HCT116 (cell line): ENCODE data around the gene SPEM1. TPM values are rescaled to one million over a fixed set of nuclear protein-coding genes. Genes with fewer than 3 reads are reported as not detected.

ENCODE experiments used
- ATAC-seq: fragments of 200-7000 bp; cut with Tn5 transposase; 2 replicates; pipeline ENCODE4 v1.9.1; 2020; ENCODE audit warnings: mild to moderate bottlenecking, moderate library complexity
- BruUV-seq: library from RNA; stranded (reverse); fragments of 400-500 nt; replicated peaks from 2 replicates; lab custom pipeline; 2021; lab: Mats Ljungman, UMichigan
- CTCF ChIA-PET: fragments of 300-600 bp; sonication (Branson Sonifier 250); formaldehyde crosslinking; loops from one replicate; lab custom pipeline; 2021; ENCODE audit warnings: antibody characterized with exemption; lab: Charles Lee
- POLR2A ChIA-PET: fragments of 300-600, 350-600 bp; sonication (Branson Sonifier 250); formaldehyde crosslinking; loops from one replicate; lab custom pipeline; 2021; ENCODE audit warnings: antibody characterized with exemption; lab: Charles Lee
- RAD21 ChIA-PET, 2 experiments: fragments of 300-600 bp; sonication (Branson Sonifier 250); formaldehyde crosslinking; loops; one replicate each; lab custom pipeline; 2023; ENCODE audit warnings: low total read pairs in 2 of 2; ENCODE audit not compliant: uncharacterized antibody in 2 of 2, unreplicated experiment in 2 of 2, low non-redundant PET in 1 of 2; lab: Charles Lee
- DNase-seq: peaks from one replicate; pipeline ENCODE4 v3.0.0-alpha.2; 2010; ENCODE audit warnings: low read depth, low spot score
- H2AFZ ChIP-seq: fragments of 200-600 bp; shearing (Covaris generic), sonication (generic); 2 replicates; pipeline ENCODE4 v1.6.1; 2017; ENCODE audit warnings: low read depth, mixed run types, mixed read lengths, antibody characterized with exemption, low read length; ENCODE audit not compliant: poor library complexity, severe bottlenecking
- H3K27ac ChIP-seq: 2 replicates; pipeline ENCODE4 v1.5.1; 2012; ENCODE audit warnings: low read depth, low read length
- H3K27me3 ChIP-seq: fragments of 200-600 bp; sonication (generic); 2 replicates; pipeline ENCODE4 v1.6.1; 2016; ENCODE audit warnings: mixed run types, low read length, mixed read lengths; ENCODE audit not compliant: insufficient read depth
- H3K36me3 ChIP-seq, 2 experiments: fragments of 200-500 bp in 1 of 2; fragments of 200-600 bp in 1 of 2; sonication (Bioruptor generic) in 1 of 2; sonication (generic) in 1 of 2; 2 replicates each; pipeline versions ENCODE4 v1.5.1 to v1.6.1; 2014 to 2016; ENCODE audit warnings: low read length in 2 of 2, inconsistent platforms in 1 of 2, mixed read lengths in 1 of 2, mixed run types in 1 of 2; ENCODE audit not compliant: insufficient read depth in 2 of 2, control insufficient read depth in 1 of 2
- H3K4me1 ChIP-seq, 2 experiments: fragments of 200-600 bp in 1 of 2; sonication (generic) in 1 of 2; 2 replicates each; pipeline versions ENCODE4 v1.5.1 to v1.6.1; 2012 to 2017; ENCODE audit warnings: low read length in 2 of 2, inconsistent platforms in 1 of 2, mild to moderate bottlenecking in 1 of 2, mixed read lengths in 1 of 2, mixed run types in 1 of 2, moderate library complexity in 1 of 2; ENCODE audit not compliant: insufficient read depth in 2 of 2, control insufficient read depth in 1 of 2
- H3K4me2 ChIP-seq: fragments of 200-600 bp; sonication (generic); 2 replicates; pipeline ENCODE4 v1.6.1; 2017; ENCODE audit warnings: mixed run types, low read length, mixed read lengths
- H3K4me3 ChIP-seq, 2 experiments: fragments of 200-600 bp in 1 of 2; sonication (generic) in 1 of 2; replicated peaks in 1 of 2; 2 replicates each; pipeline ENCODE4 v1.5.1; 2011 to 2016; ENCODE audit warnings: low read length in 2 of 2, control low read depth in 1 of 2, low read depth in 1 of 2, mild to moderate bottlenecking in 1 of 2, mixed read lengths in 1 of 2, mixed run types in 1 of 2
- H3K79me2 ChIP-seq: fragments of 200-600 bp; sonication (generic); 2 replicates; pipeline ENCODE4 v1.6.1; 2017; ENCODE audit warnings: mild to moderate bottlenecking, mixed run types, low read length, moderate library complexity, mixed read lengths; ENCODE audit not compliant: insufficient read depth
- H3K9ac ChIP-seq: fragments of 200-600 bp; sonication (generic); 2 replicates; pipeline ENCODE4 v1.6.1; 2016; ENCODE audit warnings: low read length, mixed read lengths
- H3K9me2 ChIP-seq: fragments of 200-600 bp; sonication (generic), shearing (Covaris generic); 2 replicates; pipeline ENCODE4 v1.6.1; 2017; ENCODE audit warnings: mixed run types, mild to moderate bottlenecking, moderate library complexity; ENCODE audit not compliant: insufficient read depth
- H3K9me3 ChIP-seq, 2 experiments: fragments of 200-500 bp in 1 of 2; fragments of 200-600 bp in 1 of 2; sonication (Bioruptor generic) in 1 of 2; sonication (generic) in 1 of 2; 2 replicates each; pipeline ENCODE4 v1.6.1; 2014 to 2017; ENCODE audit warnings: low read length in 2 of 2, mixed read lengths in 2 of 2, inconsistent platforms in 1 of 2, low read depth in 1 of 2, mild to moderate bottlenecking in 1 of 2, mixed run types in 1 of 2, moderate library complexity in 1 of 2; ENCODE audit not compliant: control insufficient read depth in 1 of 2, insufficient read depth in 1 of 2
- H4K20me1 ChIP-seq: fragments of 200-600 bp; sonication (generic), shearing (Covaris generic); 2 replicates; pipeline ENCODE4 v1.6.1; 2017; ENCODE audit warnings: mixed run types, mild to moderate bottlenecking, moderate library complexity; ENCODE audit not compliant: insufficient read depth
- EGR1 ChIP-seq: IDR thresholded peaks from 2 replicates; pipeline ENCODE4 v1.6.1; 2012; ENCODE audit warnings: low read depth
- POLR2AphosphoS5 ChIP-seq: IDR thresholded peaks from 2 replicates; pipeline ENCODE4 v1.6.1; 2011; ENCODE audit warnings: mild to moderate bottlenecking, low read depth, low read length, moderate library complexity
- RAD21 ChIP-seq: IDR thresholded peaks from 2 replicates; pipeline ENCODE4 v1.6.1; 2012; ENCODE audit warnings: low read depth, mild to moderate bottlenecking
- intact Hi-C: fragments of 100-400 bp; cut with micrococcal nuclease; formaldehyde crosslinking; loops from 2 replicates; pipeline ENCODE4 v1.10.0; 2022
- total RNA-seq: library from RNA; stranded (reverse); gene quantifications from one replicate; pipeline ENCODE4 v1.2.1, GENCODE V29; 2021; ENCODE audit not compliant: unreplicated experiment

The SPEM1 gene
- total RNA-seq, 1 experiment from 2014 or later: 0.32 TPM

DNA sequence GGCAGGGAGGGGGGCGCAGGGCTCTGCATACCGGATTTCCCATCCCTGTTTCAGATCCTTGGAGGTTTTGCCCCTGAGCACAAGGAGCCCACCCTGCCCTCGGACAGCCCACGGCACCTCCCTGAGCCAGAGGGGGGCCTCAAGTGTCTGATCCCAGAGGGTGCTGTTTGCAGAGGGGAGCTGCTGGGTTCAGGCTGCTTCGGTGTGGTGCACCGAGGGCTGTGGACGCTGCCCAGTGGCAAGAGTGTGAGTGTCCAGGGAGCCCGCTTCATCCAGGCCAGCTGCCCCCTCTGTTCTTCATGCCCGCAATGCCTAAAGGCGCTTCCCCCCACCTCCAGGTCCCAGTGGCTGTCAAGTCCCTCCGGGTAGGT lies 36.8 kb upstream of the SPEM1 start:
- H2AFZ ChIP-seq: no peak overlapping the region
- DNase-seq (no peak), ATAC-seq (no peak)
- ChIA-PET RAD21 (no interaction called here), POLR2A (interaction anchor here (1.4 kb wide), 1 partner anchor 52 kb away, joined by 4 read pairs; the partner anchor contains the start of gene TMEM102), CTCF (no interaction called here)
- peaks cover 8 to 26% of the 10 kb centered on the region in 2 experiments; a peak in 3 of 4 replicates for H3K4me1 ChIP-seq
- no peak overlapping the region for H3K4me2 ChIP-seq
- no peak for TF ChIP-seq EGR1
- 0 out of 2 replicates have a peak, but pooled peaks have one; percentile 8 for TF ChIP-seq POLR2AphosphoS5
- 0 out of 4 replicates have a peak, but pooled peaks cover 0 to 7% of the 10 kb centered on the region in 2 experiments for H3K9me3 ChIP-seq
- intact Hi-C loops: no loop called here
- H3K79me2 ChIP-seq: peaks cover 8% of the 10 kb centered on the region; the same call in 1 of the 2 replicates
- no peaks in the 10 kb centered on the region for H3K9me2 ChIP-seq
- no peak overlapping the region for H3K27ac ChIP-seq
- H3K4me3 ChIP-seq: no peak overlapping the region
- H4K20me1 ChIP-seq: no peaks in the 10 kb centered on the region
- no TSS peak for BruUV-seq
- H3K27me3 ChIP-seq: no peaks in the 10 kb centered on the region
- H3K36me3 ChIP-seq: peaks cover 0 to 9% of the 10 kb centered on the region in 2 experiments; a peak in 2 of 4 replicates
- no peak overlapping the region for H3K9ac ChIP-seq

DNA sequence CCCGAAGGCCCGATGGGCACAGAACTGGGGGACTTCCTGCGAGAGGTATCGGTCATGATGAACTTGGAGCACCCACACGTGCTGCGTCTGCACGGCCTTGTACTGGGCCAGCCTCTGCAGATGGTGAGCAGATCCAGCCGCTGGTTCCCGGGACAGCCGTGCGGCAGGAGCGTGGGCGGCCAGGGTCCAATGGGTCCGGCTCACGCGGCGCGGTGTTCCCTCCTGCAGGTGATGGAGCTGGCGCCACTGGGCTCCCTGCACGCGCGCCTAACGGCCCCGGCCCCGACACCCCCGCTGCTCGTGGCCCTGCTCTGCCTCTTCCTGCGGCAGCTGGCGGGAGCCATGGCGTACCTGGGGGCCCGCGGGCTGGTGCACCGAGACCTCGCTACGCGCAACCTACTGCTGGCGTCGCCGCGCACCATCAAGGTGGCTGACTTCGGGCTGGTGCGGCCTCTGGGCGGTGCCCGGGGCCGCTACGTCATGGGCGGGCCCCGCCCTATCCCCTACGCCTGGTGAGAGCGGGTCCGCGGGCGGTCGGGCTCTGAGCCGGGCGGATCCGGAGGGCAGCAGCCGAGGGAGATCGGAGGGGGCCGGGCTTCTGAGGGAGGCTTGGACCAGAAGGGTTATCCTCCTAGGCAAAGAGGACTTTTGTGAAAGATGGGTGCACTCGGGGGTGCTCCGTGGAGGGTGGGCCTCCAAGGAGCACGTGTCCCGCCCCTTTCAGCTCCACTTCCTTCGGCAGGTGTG lies 36.2 kb upstream of the SPEM1 start:
- ChIA-PET CTCF (no interaction called here), RAD21 (no interaction called here), POLR2A (no interaction called here)
- Histone ChIP-seq H3K27me3 (no peaks in the 10 kb centered on the region), H3K4me1 (peaks cover 8 to 26% of the 10 kb centered on the region in 2 experiments; a peak in 3 of 4 replicates), H3K4me3 (no peak overlapping the region), H3K9ac (no peak overlapping the region), H3K4me2 (no peak overlapping the region), H3K79me2 (peaks cover 8% of the 10 kb centered on the region; the same call in 1 of the 2 replicates), H2AFZ (no peak overlapping the region), H3K9me2 (no peaks in the 10 kb centered on the region), H4K20me1 (no peaks in the 10 kb centered on the region), H3K36me3 (peaks cover 0 to 12% of the 10 kb centered on the region in 2 experiments; a peak in 2 of 4 replicates), H3K9me3 (0 out of 4 replicates have a peak, but pooled peaks cover 0 to 7% of the 10 kb centered on the region in 2 experiments), H3K27ac (no peak overlapping the region)
- no peak for ATAC-seq
- TF ChIP-seq RAD21 (no peak), POLR2AphosphoS5 (peak; percentile 4; the same call in 1 of the 2 replicates)
- no TSS peak for BruUV-seq
- DNase-seq: no peak
- intact Hi-C loops: no loop called here
